Gastroesophageal sphincter (tissue), 4 donors: ENCODE data around the gene SBNO1. TPM values are rescaled to one million over a fixed set of nuclear protein-coding genes. Genes with fewer than 3 reads are reported as not detected.

ENCODE experiments used
- ATAC-seq: fragments of 150-250 bp; one replicate; pipeline ENCODE4 v1.9.1; 2016; ENCODE audit warnings: mild to moderate bottlenecking, moderate library complexity
- H3K27ac ChIP-seq, 4 donors: fragments of 200-600 bp; sonication (generic) in 3 of 4; 1 replicate in 3 of 4; 2 replicates in 1 of 4; pipeline ENCODE4 v1.5.1; 2016 to 2019
- H3K27me3 ChIP-seq: fragments of 200-600 bp; sonication (generic); one replicate; pipeline ENCODE4 v1.5.1; 2019
- H3K36me3 ChIP-seq, 2 donors: fragments of 200-600 bp; sonication (generic); one replicate each; pipeline ENCODE4 v1.5.1; 2019; ENCODE audit warnings: control low read depth in 1 of 2
- H3K4me1 ChIP-seq, 3 donors: fragments of 200-600 bp; sonication (generic); 1 replicate in 2 of 3; 2 replicates in 1 of 3; pipeline ENCODE4 v1.5.1; 2016 to 2019; ENCODE audit warnings: control low read depth in 2 of 3
- H3K4me3 ChIP-seq, 2 donors: fragments of 200-600 bp; sonication (generic); one replicate each; pipeline ENCODE4 v1.5.1; 2019; ENCODE audit warnings: mild to moderate bottlenecking in 1 of 2, moderate library complexity in 1 of 2
- H3K9me3 ChIP-seq, 3 donors: fragments of 200-600 bp; sonication (generic); one replicate each; pipeline ENCODE4 v1.5.1; 2017 to 2019; ENCODE audit warnings: control low read depth in 2 of 3
- EP300 ChIP-seq: sonication (generic); formaldehyde crosslinking; IDR thresholded peaks from one replicate; pipeline ENCODE4 v1.6.1; 2017; ENCODE audit warnings: antibody characterized with exemption, mild to moderate bottlenecking
- POLR2A ChIP-seq, 2 donors: fragments of 450-650 bp; IDR thresholded peaks; one replicate each; pipeline ENCODE4 v1.6.1; 2017; ENCODE audit warnings: antibody characterized with exemption in 2 of 2, mild to moderate bottlenecking in 2 of 2, moderate library complexity in 1 of 2
- POLR2AphosphoS5 ChIP-seq: sonication (generic); formaldehyde crosslinking; IDR thresholded peaks from one replicate; pipeline ENCODE4 v1.6.1; 2017; ENCODE audit warnings: antibody characterized with exemption
- WGBS, 2 donors: methylation state at CpG; one replicate each; pipeline ENCODE4 v1.1.5; 2018; ENCODE audit warnings: low coverage in 1 of 2; 5-methylcytosine and 5-hydroxymethylcytosine counted together
- total RNA-seq, 4 donors: library from RNA; depleted of rRNA; stranded (reverse); fragments of >200 nt; gene quantifications; one replicate each; pipeline ENCODE4 v1.1.0, GENCODE V29; 2016
- TF ChIP-seq, protein P1 (sequence below), 4 experiments: fragments of 200-600 bp in 2 of 4; fragments of 450-650 bp in 2 of 4; sonication (generic) in 1 of 4; IDR thresholded peaks; one replicate each; pipeline ENCODE4 v1.5.1; 2017 to 2019; ENCODE audit warnings: antibody characterized with exemption in 4 of 4, mild to moderate bottlenecking in 2 of 4, moderate library complexity in 2 of 4

Gene SBNO1
- total RNA-seq, 4 donors from 2014 or later: 25.3 to 35.7 (median 33.2) TPM

GRCh38 chr12:123390498-123391426, 26.1 kb upstream of the SBNO1 start:
- ATAC-seq: no peak
- 35 to 57% methylated on average over 11 to 13 of the region's 23 CpGs for WGBS, 2 donors
- Histone ChIP-seq H3K27me3 (no peaks in the 10 kb centered on the region), H3K4me3 (peak overlapping the region; percentile 37 to 71), H3K27ac (peak overlapping the region; percentile 35 to 95 (median 92)), H3K4me1 (peaks cover 0 to 76% (median 27%) of the 10 kb centered on the region in 3 donors), H3K9me3 (no peaks in the 10 kb centered on the region), H3K36me3 (peaks cover 0 to 50% of the 10 kb centered on the region in 2 donors)
- no peak for TF ChIP-seq EP300
- TF ChIP-seq, protein P1, sequence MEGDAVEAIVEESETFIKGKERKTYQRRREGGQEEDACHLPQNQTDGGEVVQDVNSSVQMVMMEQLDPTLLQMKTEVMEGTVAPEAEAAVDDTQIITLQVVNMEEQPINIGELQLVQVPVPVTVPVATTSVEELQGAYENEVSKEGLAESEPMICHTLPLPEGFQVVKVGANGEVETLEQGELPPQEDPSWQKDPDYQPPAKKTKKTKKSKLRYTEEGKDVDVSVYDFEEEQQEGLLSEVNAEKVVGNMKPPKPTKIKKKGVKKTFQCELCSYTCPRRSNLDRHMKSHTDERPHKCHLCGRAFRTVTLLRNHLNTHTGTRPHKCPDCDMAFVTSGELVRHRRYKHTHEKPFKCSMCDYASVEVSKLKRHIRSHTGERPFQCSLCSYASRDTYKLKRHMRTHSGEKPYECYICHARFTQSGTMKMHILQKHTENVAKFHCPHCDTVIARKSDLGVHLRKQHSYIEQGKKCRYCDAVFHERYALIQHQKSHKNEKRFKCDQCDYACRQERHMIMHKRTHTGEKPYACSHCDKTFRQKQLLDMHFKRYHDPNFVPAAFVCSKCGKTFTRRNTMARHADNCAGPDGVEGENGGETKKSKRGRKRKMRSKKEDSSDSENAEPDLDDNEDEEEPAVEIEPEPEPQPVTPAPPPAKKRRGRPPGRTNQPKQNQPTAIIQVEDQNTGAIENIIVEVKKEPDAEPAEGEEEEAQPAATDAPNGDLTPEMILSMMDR (IDR thresholded peaks at IDR 0.05): no peak

GRCh38 chr12:123389560-123390351, 25.1 kb upstream of the SBNO1 start:
- H3K4me1 ChIP-seq: peaks cover 0 to 71% (median 29%) of the 10 kb centered on the region in 3 donors
- ATAC-seq: no peak
- H3K36me3 ChIP-seq: peaks cover 0 to 40% of the 10 kb centered on the region in 2 donors
- no peaks in the 10 kb centered on the region for H3K27me3 ChIP-seq
- 5% methylated on average over 4 of the region's 66 CpGs; no CpG with 5 or more reads in 1 of the 2 donors for WGBS, 2 donors
- TF ChIP-seq, protein P1 (IDR thresholded peaks at IDR 0.05): peak in 1 of 4 experiments; percentile 41
- TF ChIP-seq EP300 (no peak), POLR2A (IDR thresholded peaks at IDR 0.05) (peak; percentile 10 to 15), POLR2AphosphoS5 (no peak)
- H3K9me3 ChIP-seq: no peaks in the 10 kb centered on the region
- peak overlapping the region; percentile 35 to 95 (median 92) for H3K27ac ChIP-seq
- peak overlapping the region; percentile 37 to 71 for H3K4me3 ChIP-seq

DNA sequence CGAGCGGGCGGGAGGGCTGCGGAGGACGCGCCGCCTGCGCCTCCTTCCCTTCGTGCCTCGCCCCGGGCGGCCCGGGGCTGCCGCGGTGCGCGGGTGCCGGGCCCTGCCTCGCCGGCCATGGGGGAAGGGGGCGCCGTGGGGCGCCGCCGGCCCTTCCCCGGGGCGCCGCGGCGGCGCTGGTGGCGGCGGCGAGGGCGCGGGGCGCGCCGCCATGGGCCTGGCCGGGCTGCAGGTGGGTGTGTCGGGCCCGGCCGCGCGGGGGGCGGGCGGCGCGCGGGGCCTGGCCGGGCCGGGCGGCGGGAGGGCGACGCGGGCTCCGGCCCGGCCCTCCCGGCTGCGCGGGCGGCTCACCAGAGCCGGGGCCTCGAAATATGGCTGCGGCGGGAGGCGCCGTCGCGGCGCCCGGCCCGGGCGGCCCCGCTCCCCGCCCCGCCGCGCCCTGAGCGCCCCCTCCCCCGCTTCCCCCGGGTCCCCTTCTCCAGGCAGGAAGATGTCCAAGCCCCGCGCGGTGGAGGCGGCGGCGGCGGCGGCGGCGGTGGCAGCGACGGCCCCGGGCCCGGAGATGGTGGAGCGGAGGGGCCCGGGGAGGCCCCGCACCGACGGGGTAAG, 24.4 kb upstream of the SBNO1 start:
- ATAC-seq: peak; percentile 8
- peaks cover 0 to 33% of the 10 kb centered on the region in 2 donors for H3K36me3 ChIP-seq
- H3K27me3 ChIP-seq: no peaks in the 10 kb centered on the region
- TF ChIP-seq, protein P1 (IDR thresholded peaks at IDR 0.05): peak in 2 of 4 experiments; percentile 5 to 11
- TF ChIP-seq POLR2AphosphoS5: peak; percentile 14
- no peak for TF ChIP-seq EP300
- peak in 1 of 2 donors; percentile 49 for TF ChIP-seq POLR2A (IDR thresholded peaks at IDR 0.05)
- H3K4me3 ChIP-seq: peak overlapping the region; percentile 37 to 71
- peaks cover 0 to 70% (median 32%) of the 10 kb centered on the region in 3 donors for H3K4me1 ChIP-seq
- H3K9me3 ChIP-seq: no peaks in the 10 kb centered on the region
- WGBS, 2 donors: no CpG with 5 or more reads among the region's 102 CpGs
- H3K27ac ChIP-seq: peak overlapping the region; percentile 35 to 95 (median 93)

DNA sequence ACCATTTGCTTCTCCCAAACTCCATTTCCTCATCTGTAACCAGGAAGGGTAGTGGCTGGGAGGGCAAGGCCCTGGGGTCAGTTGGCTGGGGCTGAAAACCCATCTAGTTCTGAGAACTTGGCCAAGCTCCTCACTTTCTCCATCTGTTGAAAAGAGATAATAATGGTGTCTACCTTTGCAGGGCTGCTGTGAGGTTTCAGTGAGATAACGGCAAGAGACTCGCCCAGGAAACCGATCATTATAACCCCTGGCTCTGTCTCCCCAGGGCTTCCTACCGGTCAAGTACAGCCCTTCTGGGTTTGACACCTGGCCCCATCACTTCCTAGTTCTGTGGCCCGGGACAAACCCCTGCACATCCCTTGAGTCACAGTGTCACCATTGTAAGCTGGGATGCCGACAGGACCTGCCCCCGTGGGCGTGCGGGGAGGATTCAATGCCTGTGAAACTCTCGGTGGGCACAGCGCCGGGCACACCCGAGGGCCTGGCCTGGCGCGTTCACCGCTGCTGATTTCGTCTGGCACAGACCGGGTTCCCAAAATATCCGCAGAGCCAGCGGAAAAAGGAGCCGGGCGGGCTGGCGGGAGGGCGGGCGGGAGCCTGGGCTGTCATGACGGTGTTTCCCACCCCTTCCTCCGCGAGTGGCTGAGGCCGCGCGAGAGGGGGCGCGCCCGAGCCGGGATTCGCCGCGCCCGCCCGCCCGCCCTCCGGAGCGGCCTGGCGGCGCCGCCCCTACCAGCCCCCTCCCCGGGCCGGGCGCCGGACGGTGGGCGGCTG, 23.7 kb upstream of the SBNO1 start:
- TF ChIP-seq POLR2A (IDR thresholded peaks at IDR 0.05) (no peak), POLR2AphosphoS5 (peak; percentile 19), EP300 (no peak)
- TF ChIP-seq, protein P1 (IDR thresholded peaks at IDR 0.05): peak in 1 of 4 experiments; percentile 42
- Histone ChIP-seq H3K36me3 (peaks cover 0 to 28% of the 10 kb centered on the region in 2 donors), H3K4me1 (peaks cover 0 to 66% (median 32%) of the 10 kb centered on the region in 3 donors), H3K4me3 (peak overlapping the region; percentile 34 to 71), H3K9me3 (no peaks in the 10 kb centered on the region), H3K27ac (peak overlapping the region; percentile 84 to 95 (median 93)), H3K27me3 (no peaks in the 10 kb centered on the region)
- ATAC-seq: peak; percentile 75
- WGBS, 2 donors: 0% methylated on average over 4 of the region's 52 CpGs; no CpG with 5 or more reads in 1 of the 2 donors
